ENCODE measurements around the gene PJA2. TPM values are rescaled to one million over a fixed set of nuclear protein-coding genes. Genes with fewer than 3 reads are reported as not detected.

The PJA2 gene
- total and polyA plus RNA-seq, 2 experiments from 2014 or later, result 65.4 to 147 TPM

DNA sequence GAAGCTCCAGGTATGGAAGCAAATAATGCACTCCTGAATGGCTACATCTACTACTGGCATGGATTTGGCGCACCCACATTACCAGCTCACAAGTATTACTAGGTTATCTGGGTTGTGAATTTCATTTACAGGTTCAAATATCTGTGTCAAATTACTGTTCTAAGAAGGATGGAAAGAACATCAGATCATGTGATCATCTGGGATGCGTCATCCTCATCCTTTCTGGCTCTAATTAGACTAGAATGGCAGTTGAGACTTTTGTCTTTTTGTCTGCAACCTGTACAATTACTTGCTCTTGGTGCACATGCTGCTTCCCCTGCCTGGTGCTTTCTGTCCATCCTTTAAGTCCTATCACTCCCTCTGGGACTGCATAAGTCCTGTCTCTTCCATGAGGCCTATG is 64.1 kb downstream of the PJA2 start:
- H4K20me1 ChIP-seq (ENCODE audit: insufficient read depth, poor library complexity, severe bottlenecking), result peaks cover 11% of the 10 kb centered on the region
- WGBS (ENCODE audit: low lambda C conversion rate, missing lambda C conversion rate), result 94% methylated on average over 2 of the region's 2 CpGs
- H3K36me3 ChIP-seq (replicated peaks; ENCODE audit: insufficient read depth, low read depth), result peaks cover 5% of the 10 kb centered on the region
- H3K27ac ChIP-seq, result no peak overlapping the region
- no peaks in the 10 kb centered on the region for H3K9me2 ChIP-seq (replicated peaks; ENCODE audit: insufficient read depth)
- H3K4me1 ChIP-seq (ENCODE audit: insufficient read depth), result no peaks in the 10 kb centered on the region
- H3K4me3 ChIP-seq, result no peak overlapping the region
- no peak for DNase-seq (ENCODE audit: low spot score)
- no peak overlapping the region for H3K4me2 ChIP-seq
- TF ChIP-seq, protein P1, sequence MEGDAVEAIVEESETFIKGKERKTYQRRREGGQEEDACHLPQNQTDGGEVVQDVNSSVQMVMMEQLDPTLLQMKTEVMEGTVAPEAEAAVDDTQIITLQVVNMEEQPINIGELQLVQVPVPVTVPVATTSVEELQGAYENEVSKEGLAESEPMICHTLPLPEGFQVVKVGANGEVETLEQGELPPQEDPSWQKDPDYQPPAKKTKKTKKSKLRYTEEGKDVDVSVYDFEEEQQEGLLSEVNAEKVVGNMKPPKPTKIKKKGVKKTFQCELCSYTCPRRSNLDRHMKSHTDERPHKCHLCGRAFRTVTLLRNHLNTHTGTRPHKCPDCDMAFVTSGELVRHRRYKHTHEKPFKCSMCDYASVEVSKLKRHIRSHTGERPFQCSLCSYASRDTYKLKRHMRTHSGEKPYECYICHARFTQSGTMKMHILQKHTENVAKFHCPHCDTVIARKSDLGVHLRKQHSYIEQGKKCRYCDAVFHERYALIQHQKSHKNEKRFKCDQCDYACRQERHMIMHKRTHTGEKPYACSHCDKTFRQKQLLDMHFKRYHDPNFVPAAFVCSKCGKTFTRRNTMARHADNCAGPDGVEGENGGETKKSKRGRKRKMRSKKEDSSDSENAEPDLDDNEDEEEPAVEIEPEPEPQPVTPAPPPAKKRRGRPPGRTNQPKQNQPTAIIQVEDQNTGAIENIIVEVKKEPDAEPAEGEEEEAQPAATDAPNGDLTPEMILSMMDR (IDR thresholded peaks at IDR 0.05; ENCODE audit: poor library complexity), result no peak
- TF ChIP-seq EZH2 (IDR thresholded peaks at IDR 0.05; ENCODE audit: borderline replicate concordance) (no peak), EZH2phosphoT487 (IDR thresholded peaks at IDR 0.05; ENCODE audit: low read depth, severe bottlenecking, unreplicated experiment) (no peak)
- no peaks in the 10 kb centered on the region for H3K9me3 ChIP-seq (ENCODE audit: low read depth)
- no peaks in the 10 kb centered on the region for H3K27me3 ChIP-seq
- peaks cover 22% of the 10 kb centered on the region for H3K79me2 ChIP-seq
- H2AFZ ChIP-seq, result no peak overlapping the region

DNA sequence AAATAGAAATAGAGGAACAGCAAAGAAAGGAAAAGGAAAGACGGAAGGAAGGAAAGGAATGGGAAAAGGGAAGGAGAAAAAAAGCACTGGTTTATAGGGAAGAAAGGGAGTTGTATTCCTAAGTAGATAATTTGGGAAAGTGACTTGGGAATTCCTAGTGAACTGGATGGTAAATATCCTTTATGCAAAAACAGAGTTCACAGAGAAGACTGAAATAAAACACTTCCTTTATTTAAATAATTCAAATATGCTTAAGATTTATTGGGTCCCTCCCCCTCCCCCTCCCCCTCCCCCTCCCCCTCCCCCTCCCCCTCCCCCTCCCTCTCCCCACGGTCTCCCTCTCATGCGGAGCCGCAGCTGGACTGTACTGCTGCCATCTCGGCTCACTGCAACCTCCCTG is 69.4 kb downstream of the PJA2 start:
- H3K9me2 ChIP-seq (replicated peaks; ENCODE audit: insufficient read depth), result no peaks in the 10 kb centered on the region
- H3K79me2 ChIP-seq, result peaks cover 7% of the 10 kb centered on the region
- H3K27me3 ChIP-seq, result no peaks in the 10 kb centered on the region
- H3K9me3 ChIP-seq (ENCODE audit: low read depth), result no peaks in the 10 kb centered on the region
- no peak overlapping the region for H3K4me3 ChIP-seq
- H3K27ac ChIP-seq, result no peak overlapping the region
- WGBS (ENCODE audit: low lambda C conversion rate, missing lambda C conversion rate), result 91% methylated on average over 4 of the region's 5 CpGs
- H3K36me3 ChIP-seq (replicated peaks; ENCODE audit: insufficient read depth, low read depth), result peaks cover 5% of the 10 kb centered on the region
- no peaks in the 10 kb centered on the region for H4K20me1 ChIP-seq (ENCODE audit: insufficient read depth, poor library complexity, severe bottlenecking)
- H3K4me1 ChIP-seq (ENCODE audit: insufficient read depth), result no peaks in the 10 kb centered on the region
- no peak for TF ChIP-seq EZH2phosphoT487 (IDR thresholded peaks at IDR 0.05; ENCODE audit: low read depth, severe bottlenecking, unreplicated experiment)
- no peak for DNase-seq (ENCODE audit: low spot score)
- H3K4me2 ChIP-seq, result no peak overlapping the region
- H2AFZ ChIP-seq, result no peak overlapping the region

DNA sequence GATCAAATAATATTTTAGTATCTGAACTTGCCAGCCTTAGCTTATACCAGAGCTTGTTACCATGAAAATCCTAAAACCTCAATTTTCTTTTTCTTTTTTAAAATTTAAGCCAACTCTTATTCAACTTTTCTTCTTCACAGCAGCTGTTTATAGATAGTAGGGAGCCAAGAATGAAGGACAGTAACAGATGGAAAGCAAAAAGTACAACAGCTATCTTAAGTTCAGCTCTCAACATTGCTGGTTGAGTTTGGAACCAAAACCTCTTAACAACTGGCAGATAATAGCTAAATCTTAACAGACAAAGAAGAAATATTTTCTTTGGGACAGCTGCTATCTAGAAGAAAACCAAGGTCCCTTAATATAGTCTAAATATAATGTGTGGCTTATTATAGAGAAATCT is 74.7 kb downstream of the PJA2 start:
- TF ChIP-seq, protein P1 (IDR thresholded peaks at IDR 0.05; ENCODE audit: poor library complexity), result no peak
- no peak for TF ChIP-seq EZH2 (IDR thresholded peaks at IDR 0.05; ENCODE audit: borderline replicate concordance)
- TF ChIP-seq EZH2phosphoT487 (IDR thresholded peaks at IDR 0.05; ENCODE audit: low read depth, severe bottlenecking, unreplicated experiment), result no peak
- Histone ChIP-seq H3K4me3 (no peak overlapping the region), H3K4me2 (no peak overlapping the region)

DNA sequence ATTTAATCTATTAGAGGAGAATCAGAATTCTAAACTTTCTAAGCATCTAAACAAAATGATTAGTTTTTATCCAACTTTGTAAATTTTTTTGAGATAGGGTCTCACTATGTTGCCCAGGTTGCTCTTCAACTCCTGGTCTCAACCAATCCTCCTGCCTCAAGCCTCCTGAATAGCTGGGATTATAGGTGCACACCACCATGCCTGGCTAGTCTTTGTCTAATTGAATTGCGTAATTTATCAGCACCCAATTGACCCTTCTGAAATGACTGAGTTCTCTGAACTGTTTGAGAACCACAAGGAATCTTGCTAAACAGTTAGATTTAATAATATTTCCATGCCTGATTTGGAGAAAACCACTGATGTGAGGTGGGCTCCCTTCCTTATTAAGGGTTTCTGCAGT is 75.7 kb downstream of the PJA2 start:
- no peaks in the 10 kb centered on the region for H3K36me3 ChIP-seq (replicated peaks; ENCODE audit: insufficient read depth, low read depth)
- no peaks in the 10 kb centered on the region for H3K79me2 ChIP-seq
- H3K4me1 ChIP-seq (ENCODE audit: insufficient read depth), result no peaks in the 10 kb centered on the region
- H3K27me3 ChIP-seq, result no peaks in the 10 kb centered on the region
- H2AFZ ChIP-seq, result no peak overlapping the region
- H3K4me2 ChIP-seq, result no peak overlapping the region
- WGBS (ENCODE audit: low lambda C conversion rate, missing lambda C conversion rate), result 95% methylated on average over 1 of the region's 1 CpG
- TF ChIP-seq, protein P1 (IDR thresholded peaks at IDR 0.05; ENCODE audit: poor library complexity), result no peak
- TF ChIP-seq EZH2 (IDR thresholded peaks at IDR 0.05; ENCODE audit: borderline replicate concordance) (no peak), EZH2phosphoT487 (IDR thresholded peaks at IDR 0.05; ENCODE audit: low read depth, severe bottlenecking, unreplicated experiment) (no peak)
- no peak overlapping the region for H3K4me3 ChIP-seq
- DNase-seq (ENCODE audit: low spot score), result no peak
- no peaks in the 10 kb centered on the region for H3K9me3 ChIP-seq (ENCODE audit: low read depth)
- H4K20me1 ChIP-seq (ENCODE audit: insufficient read depth, poor library complexity, severe bottlenecking), result no peaks in the 10 kb centered on the region
- H3K9me2 ChIP-seq (replicated peaks; ENCODE audit: insufficient read depth), result no peaks in the 10 kb centered on the region
- H3K27ac ChIP-seq, result no peak overlapping the region

More for the DNA sequence above, 74.7 kb downstream of the PJA2 start:
- Histone ChIP-seq H3K27me3 (no peaks in the 10 kb centered on the region), H3K4me1 (ENCODE audit: insufficient read depth) (no peaks in the 10 kb centered on the region), H2AFZ (no peak overlapping the region), H3K36me3 (replicated peaks; ENCODE audit: insufficient read depth, low read depth) (no peaks in the 10 kb centered on the region), H3K9me2 (replicated peaks; ENCODE audit: insufficient read depth) (no peaks in the 10 kb centered on the region), H4K20me1 (ENCODE audit: insufficient read depth, poor library complexity, severe bottlenecking) (no peaks in the 10 kb centered on the region), H3K9me3 (ENCODE audit: low read depth) (no peaks in the 10 kb centered on the region), H3K27ac (no peak overlapping the region), H3K79me2 (peaks cover under 1% of the 10 kb centered on the region)
- DNase-seq (ENCODE audit: low spot score), result no peak

Data from hepatocyte (in vitro differentiated cells).